DOHH2 (cell line): Measurements from ENCODE around the gene KCTD16.

Experiments
- H3F3A ChIP-seq: fragments of 200-600 bp; sonication (generic), shearing (Covaris generic); 2 replicates; pipeline ENCODE4 v1.6.0; 2016; ENCODE audit warnings: antibody characterized with exemption, mild to moderate bottlenecking; ENCODE audit not compliant: control insufficient read depth, insufficient read depth
- H3K27ac ChIP-seq: fragments of 200-600 bp; sonication (generic); 2 replicates; pipeline ENCODE4 v1.5.1; 2014; ENCODE audit warnings: low read depth, mild to moderate bottlenecking, low read length, moderate library complexity
- H3K27me3 ChIP-seq: fragments of 200-600 bp; sonication (generic); 2 replicates; pipeline ENCODE4 v1.6.1; 2014; ENCODE audit warnings: mild to moderate bottlenecking, low read length, mixed read lengths; ENCODE audit not compliant: control insufficient read depth
- H3K36me3 ChIP-seq: fragments of 200-600 bp; sonication (generic); 2 replicates; pipeline ENCODE4 v1.6.1; 2014; ENCODE audit warnings: mild to moderate bottlenecking, low read length, moderate library complexity, mixed read lengths; ENCODE audit not compliant: control insufficient read depth
- H3K4me1 ChIP-seq: fragments of 200-600 bp; sonication (generic); 2 replicates; pipeline ENCODE4 v1.6.1; 2014; ENCODE audit warnings: mild to moderate bottlenecking, low read length, mixed read lengths; ENCODE audit not compliant: control insufficient read depth
- H3K4me2 ChIP-seq: fragments of 200-600 bp; sonication (generic); 2 replicates; pipeline ENCODE4 v1.6.0; 2014; ENCODE audit warnings: mild to moderate bottlenecking, low read length, moderate library complexity
- H3K4me3 ChIP-seq: fragments of 200-600 bp; sonication (generic); 2 replicates; pipeline ENCODE4 v1.5.1; 2014; ENCODE audit warnings: mild to moderate bottlenecking, low read length, mixed read lengths
- H3K79me2 ChIP-seq: fragments of 200-600 bp; sonication (generic); 2 replicates; pipeline ENCODE4 v1.6.1; 2014; ENCODE audit warnings: mild to moderate bottlenecking, low read length, mixed read lengths; ENCODE audit not compliant: control insufficient read depth
- H3K9me2 ChIP-seq: fragments of 200-600 bp; sonication (generic); replicated peaks from 2 replicates; pipeline ENCODE4 v1.6.1; 2014; ENCODE audit warnings: mild to moderate bottlenecking, low read length, mixed read lengths; ENCODE audit not compliant: control insufficient read depth
- H3K9me3 ChIP-seq: fragments of 200-600 bp; sonication (generic); 2 replicates; pipeline ENCODE4 v1.6.1; 2014; ENCODE audit warnings: antibody characterized with exemption, low read length, mixed read lengths; ENCODE audit not compliant: control insufficient read depth, insufficient read depth
- H4K20me1 ChIP-seq: fragments of 200-600 bp; sonication (generic); 2 replicates; pipeline ENCODE4 v1.6.0; 2014; ENCODE audit warnings: low read depth, mild to moderate bottlenecking, antibody characterized with exemption, low read length, moderate library complexity; ENCODE audit not compliant: control insufficient read depth, insufficient read depth
- EZH2phosphoT487 ChIP-seq: fragments of 200-600 bp; sonication (generic); IDR thresholded peaks from 2 replicates; pipeline ENCODE4 v1.6.1; 2017; ENCODE audit warnings: borderline replicate concordance, mild to moderate bottlenecking, antibody characterized with exemption, low read length, moderate library complexity, mixed read lengths
- TF ChIP-seq, protein P1 (sequence below): fragments of 200-600 bp; sonication (generic); IDR thresholded peaks from one replicate; pipeline ENCODE4 v1.5.1; 2014; ENCODE audit warnings: antibody characterized with exemption, mild to moderate bottlenecking, low read depth, low read length; ENCODE audit not compliant: poor library complexity, severe bottlenecking

The KCTD16 gene

DNA sequence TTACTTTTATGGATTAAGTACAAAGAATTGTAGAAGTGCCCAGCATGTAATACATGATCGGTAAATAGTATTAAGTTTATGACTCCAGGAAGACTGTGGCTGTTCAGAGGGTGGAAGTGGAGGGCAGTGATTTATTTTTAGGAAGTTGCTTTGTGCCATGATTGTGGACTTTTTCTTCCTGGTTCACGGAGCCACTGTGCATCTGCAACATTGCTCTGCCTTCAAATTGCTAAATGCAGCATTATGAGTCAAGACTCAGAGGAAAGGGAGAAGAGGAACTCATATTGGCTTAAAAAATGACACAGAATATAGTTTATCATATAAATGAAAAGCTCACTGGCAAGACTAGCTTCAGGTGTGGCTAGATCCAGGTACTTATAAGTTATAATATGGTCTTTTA lies 301.5 kb downstream of the KCTD16 start:
- H3F3A ChIP-seq: no peaks in the 10 kb centered on the region
- H3K27ac ChIP-seq: no peak overlapping the region
- TF ChIP-seq, protein P1, sequence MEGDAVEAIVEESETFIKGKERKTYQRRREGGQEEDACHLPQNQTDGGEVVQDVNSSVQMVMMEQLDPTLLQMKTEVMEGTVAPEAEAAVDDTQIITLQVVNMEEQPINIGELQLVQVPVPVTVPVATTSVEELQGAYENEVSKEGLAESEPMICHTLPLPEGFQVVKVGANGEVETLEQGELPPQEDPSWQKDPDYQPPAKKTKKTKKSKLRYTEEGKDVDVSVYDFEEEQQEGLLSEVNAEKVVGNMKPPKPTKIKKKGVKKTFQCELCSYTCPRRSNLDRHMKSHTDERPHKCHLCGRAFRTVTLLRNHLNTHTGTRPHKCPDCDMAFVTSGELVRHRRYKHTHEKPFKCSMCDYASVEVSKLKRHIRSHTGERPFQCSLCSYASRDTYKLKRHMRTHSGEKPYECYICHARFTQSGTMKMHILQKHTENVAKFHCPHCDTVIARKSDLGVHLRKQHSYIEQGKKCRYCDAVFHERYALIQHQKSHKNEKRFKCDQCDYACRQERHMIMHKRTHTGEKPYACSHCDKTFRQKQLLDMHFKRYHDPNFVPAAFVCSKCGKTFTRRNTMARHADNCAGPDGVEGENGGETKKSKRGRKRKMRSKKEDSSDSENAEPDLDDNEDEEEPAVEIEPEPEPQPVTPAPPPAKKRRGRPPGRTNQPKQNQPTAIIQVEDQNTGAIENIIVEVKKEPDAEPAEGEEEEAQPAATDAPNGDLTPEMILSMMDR: no peak
- no peak for TF ChIP-seq EZH2phosphoT487
- H4K20me1 ChIP-seq: no peaks in the 10 kb centered on the region
- H3K4me3 ChIP-seq: no peak overlapping the region
- H3K4me2 ChIP-seq: no peak overlapping the region
- H3K36me3 ChIP-seq: no peaks in the 10 kb centered on the region
- H3K9me2 ChIP-seq: no peaks in the 10 kb centered on the region
- H3K79me2 ChIP-seq: no peaks in the 10 kb centered on the region
- no peaks in the 10 kb centered on the region for H3K9me3 ChIP-seq
- no peaks in the 10 kb centered on the region for H3K27me3 ChIP-seq
- H3K4me1 ChIP-seq: no peaks in the 10 kb centered on the region

DNA sequence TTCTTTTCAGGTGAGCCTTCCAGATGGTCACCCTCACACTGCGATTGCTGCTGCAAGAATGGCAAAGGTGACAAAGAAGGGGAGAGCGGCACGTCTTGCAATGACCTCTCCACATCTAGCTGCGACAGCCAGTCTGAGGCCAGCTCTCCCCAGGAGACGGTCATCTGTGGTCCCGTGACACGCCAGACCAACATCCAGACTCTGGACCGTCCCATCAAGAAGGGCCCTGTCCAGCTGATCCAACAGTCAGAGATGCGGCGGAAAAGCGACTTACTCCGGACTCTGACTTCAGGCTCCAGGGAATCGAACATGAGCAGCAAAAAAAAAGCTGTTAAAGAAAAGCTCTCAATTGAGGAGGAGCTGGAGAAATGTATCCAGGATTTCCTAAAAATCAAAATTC lies 303.0 kb downstream of the KCTD16 start:
- TF ChIP-seq, protein P1: no peak
- TF ChIP-seq EZH2phosphoT487: no peak
- no peaks in the 10 kb centered on the region for H3K9me3 ChIP-seq
- no peak overlapping the region for H3K27ac ChIP-seq
- H3K36me3 ChIP-seq: no peaks in the 10 kb centered on the region
- no peak overlapping the region for H3K4me3 ChIP-seq
- H3K79me2 ChIP-seq: no peaks in the 10 kb centered on the region
- no peak overlapping the region for H3K4me2 ChIP-seq
- no peaks in the 10 kb centered on the region for H3F3A ChIP-seq
- H3K27me3 ChIP-seq: no peaks in the 10 kb centered on the region
- H4K20me1 ChIP-seq: no peaks in the 10 kb centered on the region
- H3K4me1 ChIP-seq: no peaks in the 10 kb centered on the region
- no peaks in the 10 kb centered on the region for H3K9me2 ChIP-seq

DNA sequence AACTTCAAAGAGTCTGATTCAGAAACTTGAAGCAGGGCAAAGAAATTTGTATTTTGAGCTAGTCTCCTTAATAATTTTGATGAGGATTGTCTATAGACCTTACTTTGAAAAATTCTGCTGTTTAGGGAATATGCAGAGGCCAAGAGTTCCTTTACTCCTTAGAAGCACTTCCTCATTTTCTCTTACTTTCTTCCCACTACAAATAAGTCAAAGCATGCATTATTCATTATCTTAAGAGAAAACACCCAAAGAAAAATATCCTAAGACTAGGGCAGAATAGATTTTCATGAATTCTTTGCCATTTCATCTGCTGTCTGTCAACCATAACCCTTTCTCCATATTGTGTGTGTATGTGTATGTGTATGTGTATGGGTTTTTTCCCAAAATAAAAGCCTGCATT lies 307.9 kb downstream of the KCTD16 start:
- H3K9me2 ChIP-seq: no peaks in the 10 kb centered on the region
- TF ChIP-seq, protein P1: no peak
- no peak for TF ChIP-seq EZH2phosphoT487
- H3K4me3 ChIP-seq: no peak overlapping the region
- no peaks in the 10 kb centered on the region for H3K79me2 ChIP-seq
- no peaks in the 10 kb centered on the region for H3K27me3 ChIP-seq
- H3F3A ChIP-seq: no peaks in the 10 kb centered on the region
- no peak overlapping the region for H3K27ac ChIP-seq
- no peak overlapping the region for H3K4me2 ChIP-seq
- no peaks in the 10 kb centered on the region for H3K4me1 ChIP-seq
- H3K9me3 ChIP-seq: no peaks in the 10 kb centered on the region
- no peaks in the 10 kb centered on the region for H3K36me3 ChIP-seq
- no peaks in the 10 kb centered on the region for H4K20me1 ChIP-seq

DNA sequence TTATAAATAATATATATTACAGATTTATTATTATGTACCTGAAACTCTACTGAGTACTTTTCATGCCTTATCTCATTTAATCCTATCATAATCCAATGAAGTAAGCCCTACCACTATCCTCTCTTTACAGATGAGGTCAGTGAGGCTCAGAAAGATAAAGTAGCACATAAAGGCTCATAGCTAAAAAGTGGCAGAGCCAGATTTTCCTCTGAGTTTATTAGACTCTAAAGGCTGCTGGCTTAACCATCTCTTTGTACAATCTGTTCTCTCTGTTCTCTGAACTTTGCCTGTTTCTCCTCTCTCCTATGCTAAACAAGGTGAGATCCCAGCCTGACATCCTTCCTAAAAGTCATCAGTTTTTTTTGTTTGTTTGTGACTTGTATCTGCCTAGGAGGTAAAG lies 311.2 kb downstream of the KCTD16 start:
- H3K9me3 ChIP-seq: no peaks in the 10 kb centered on the region
- H3K4me2 ChIP-seq: no peak overlapping the region
- H3K36me3 ChIP-seq: no peaks in the 10 kb centered on the region
- no peaks in the 10 kb centered on the region for H3K4me1 ChIP-seq
- no peaks in the 10 kb centered on the region for H3F3A ChIP-seq
- H3K27ac ChIP-seq: no peak overlapping the region
- no peaks in the 10 kb centered on the region for H4K20me1 ChIP-seq
- no peaks in the 10 kb centered on the region for H3K79me2 ChIP-seq
- H3K27me3 ChIP-seq: no peaks in the 10 kb centered on the region
- no peaks in the 10 kb centered on the region for H3K9me2 ChIP-seq
- H3K4me3 ChIP-seq: no peak overlapping the region
- TF ChIP-seq EZH2phosphoT487: no peak
- TF ChIP-seq, protein P1: no peak
